Kidney epithelial cell (primary cell): ENCODE data around the gene ASB8. TPM values are rescaled to one million over a fixed set of nuclear protein-coding genes. Genes with fewer than 3 reads are reported as not detected.

ENCODE experiments used
- DNase-seq: peaks from one replicate; pipeline ENCODE4 v3.0.0-alpha.2; 2010; ENCODE audit warnings: low read depth
- H3K27me3 ChIP-seq: 2 replicates; pipeline ENCODE4 v1.6.0; 2011; ENCODE audit warnings: low read length; ENCODE audit not compliant: control insufficient read depth, insufficient read depth
- H3K36me3 ChIP-seq: 2 replicates; pipeline ENCODE4 v1.5.1; 2011; ENCODE audit warnings: low read length; ENCODE audit not compliant: control insufficient read depth, insufficient read depth
- H3K4me3 ChIP-seq: 2 replicates; pipeline ENCODE4 v1.5.1; 2011; ENCODE audit warnings: low read depth, mild to moderate bottlenecking, control low read depth, low read length
- total RNA-seq: library from RNA; depleted of rRNA; stranded (reverse); fragments of >200 nt; gene quantifications from 2 replicates; pipeline ENCODE4 v1.2.3, GENCODE V29; 2015
- TF ChIP-seq, protein P1 (sequence below): IDR thresholded peaks from 2 replicates; pipeline ENCODE4 v1.5.1; 2011; ENCODE audit warnings: mild to moderate bottlenecking, moderate library complexity, low read length, control low read depth, inconsistent platforms; ENCODE audit not compliant: insufficient read depth, poor library complexity, severe bottlenecking

The ASB8 gene, protein sequence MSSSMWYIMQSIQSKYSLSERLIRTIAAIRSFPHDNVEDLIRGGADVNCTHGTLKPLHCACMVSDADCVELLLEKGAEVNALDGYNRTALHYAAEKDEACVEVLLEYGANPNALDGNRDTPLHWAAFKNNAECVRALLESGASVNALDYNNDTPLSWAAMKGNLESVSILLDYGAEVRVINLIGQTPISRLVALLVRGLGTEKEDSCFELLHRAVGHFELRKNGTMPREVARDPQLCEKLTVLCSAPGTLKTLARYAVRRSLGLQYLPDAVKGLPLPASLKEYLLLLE
- 20.2 and 49.0 TPM in 2 replicates for total RNA-seq

- TF ChIP-seq, protein P1, sequence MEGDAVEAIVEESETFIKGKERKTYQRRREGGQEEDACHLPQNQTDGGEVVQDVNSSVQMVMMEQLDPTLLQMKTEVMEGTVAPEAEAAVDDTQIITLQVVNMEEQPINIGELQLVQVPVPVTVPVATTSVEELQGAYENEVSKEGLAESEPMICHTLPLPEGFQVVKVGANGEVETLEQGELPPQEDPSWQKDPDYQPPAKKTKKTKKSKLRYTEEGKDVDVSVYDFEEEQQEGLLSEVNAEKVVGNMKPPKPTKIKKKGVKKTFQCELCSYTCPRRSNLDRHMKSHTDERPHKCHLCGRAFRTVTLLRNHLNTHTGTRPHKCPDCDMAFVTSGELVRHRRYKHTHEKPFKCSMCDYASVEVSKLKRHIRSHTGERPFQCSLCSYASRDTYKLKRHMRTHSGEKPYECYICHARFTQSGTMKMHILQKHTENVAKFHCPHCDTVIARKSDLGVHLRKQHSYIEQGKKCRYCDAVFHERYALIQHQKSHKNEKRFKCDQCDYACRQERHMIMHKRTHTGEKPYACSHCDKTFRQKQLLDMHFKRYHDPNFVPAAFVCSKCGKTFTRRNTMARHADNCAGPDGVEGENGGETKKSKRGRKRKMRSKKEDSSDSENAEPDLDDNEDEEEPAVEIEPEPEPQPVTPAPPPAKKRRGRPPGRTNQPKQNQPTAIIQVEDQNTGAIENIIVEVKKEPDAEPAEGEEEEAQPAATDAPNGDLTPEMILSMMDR, result peak; percentile 55
- H3K27me3 ChIP-seq, result no peaks in the 10 kb centered on the region
- no peaks in the 10 kb centered on the region for H3K36me3 ChIP-seq
- H3K4me3 ChIP-seq, result peak within 1 kb of the TSS; percentile 97
- DNase-seq, result peak; percentile 93
Measured at GRCh38 chr12:48157018-48157888, at the start of gene ASB8. Gene ASB8 (minus strand): TSS chr12:48157515. CDS start chr12:48153496, 4,019 bp downstream.

DNA sequence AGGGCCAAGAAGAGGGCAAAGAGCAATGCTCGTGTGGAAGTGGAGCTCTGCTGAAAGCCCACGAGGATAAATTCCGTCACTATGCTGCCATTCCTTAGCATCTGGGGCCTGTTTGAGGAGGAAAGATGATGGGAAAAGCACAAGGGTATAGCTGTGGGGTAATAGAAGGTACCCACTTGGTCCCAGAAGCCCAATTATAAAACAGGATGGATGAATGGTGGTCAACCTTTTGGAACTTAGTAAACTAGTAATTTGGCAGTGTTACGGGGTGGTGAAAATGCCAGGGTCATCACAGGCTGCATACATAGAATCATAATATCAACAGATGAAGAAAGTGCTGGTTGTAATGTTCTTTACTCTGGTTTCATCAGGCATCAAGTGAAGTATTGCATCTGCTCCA is 45.9 kb upstream of the ASB8 start, which contains the start of gene OR10AD1:
TSS of gene OR10AD1 (minus strand) at position 101 of the 400 bp plus-strand sequence. CDS start at position 101, 0 bp downstream.
- TF ChIP-seq, protein P1, result no peak
- no peaks in the 10 kb centered on the region for H3K27me3 ChIP-seq
- DNase-seq, result no peak
- no peak within 1 kb of the TSS for H3K4me3 ChIP-seq
- H3K36me3 ChIP-seq, result no peaks in the 10 kb centered on the region

GRCh38 chr12:48202766-48203165 is 45.5 kb upstream of the ASB8 start:
- Histone ChIP-seq H3K27me3 (no peaks in the 10 kb centered on the region), H3K4me3 (no peak overlapping the region), H3K36me3 (no peaks in the 10 kb centered on the region)
- DNase-seq, result no peak
- TF ChIP-seq, protein P1, result no peak

DNA sequence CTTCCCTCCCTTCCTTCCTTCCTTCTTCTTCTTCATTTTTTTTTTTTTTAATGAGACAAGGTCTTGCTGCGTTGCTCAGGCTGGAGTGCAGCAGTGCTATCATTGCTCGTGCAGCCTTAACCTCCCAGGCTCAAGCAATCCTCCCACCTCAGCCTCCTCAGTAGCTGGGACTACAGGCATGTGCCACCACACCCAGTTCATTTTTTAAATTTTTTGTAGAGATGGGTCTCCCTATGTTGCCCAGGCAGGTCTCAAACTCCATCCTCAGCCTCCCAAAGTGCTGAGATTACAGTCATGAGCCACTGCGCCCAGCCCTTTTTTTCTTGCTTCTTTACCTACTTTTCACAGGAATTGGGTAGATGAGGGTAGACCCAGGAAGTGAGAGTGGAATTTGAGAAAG is 44.2 kb upstream of the ASB8 start:
- H3K36me3 ChIP-seq, result no peaks in the 10 kb centered on the region

DNA sequence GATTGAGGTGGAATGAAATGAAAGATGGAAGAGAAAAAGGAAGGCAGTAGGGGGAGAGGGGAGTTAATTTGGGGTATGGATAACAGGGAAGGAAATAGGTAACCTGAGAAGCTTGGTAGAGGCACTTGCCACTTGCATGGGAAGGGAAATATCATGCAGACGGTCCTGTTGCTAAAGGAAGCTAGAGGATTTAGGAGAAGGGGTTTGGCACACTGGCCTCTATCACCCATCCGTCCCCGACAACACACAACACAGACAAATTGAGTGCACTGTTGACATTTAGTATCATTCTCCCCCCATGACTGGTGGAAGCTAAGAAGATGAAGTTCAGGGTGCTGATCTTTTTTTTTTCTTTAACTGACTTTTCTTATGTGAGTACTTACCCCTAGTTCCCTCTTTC is 43.8 kb upstream of the ASB8 start:
- no peak for DNase-seq
- no peaks in the 10 kb centered on the region for H3K36me3 ChIP-seq
- no peaks in the 10 kb centered on the region for H3K27me3 ChIP-seq
- H3K4me3 ChIP-seq, result no peak overlapping the region
- TF ChIP-seq, protein P1, result no peak

More for the DNA sequence above, 44.2 kb upstream of the ASB8 start:
- no peak for DNase-seq
- TF ChIP-seq, protein P1, result no peak
- Histone ChIP-seq H3K4me3 (no peak overlapping the region), H3K27me3 (no peaks in the 10 kb centered on the region)
